SK-N-MC (cell line): ENCODE data around the gene TSHZ3.

Experiments used
- DNase-seq: peaks from one replicate; pipeline ENCODE4 v3.0.0-alpha.2; 2011; ENCODE audit warnings: low read depth, low spot score
- H3K27ac ChIP-seq: fragments of 200-600 bp; sonication (generic); 2 replicates; pipeline ENCODE4 v1.5.1; 2016; ENCODE audit warnings: mixed run types
- H3K36me3 ChIP-seq: fragments of 200-600 bp; sonication (generic); 2 replicates; pipeline ENCODE4 v1.6.1; 2017; ENCODE audit warnings: antibody characterized with exemption, low read length, mixed read lengths; ENCODE audit not compliant: insufficient read depth
- H3K4me3 ChIP-seq: fragments of 200-600 bp; sonication (generic); 2 replicates; pipeline ENCODE4 v1.5.1; 2016
- H3K9ac ChIP-seq: fragments of 200-600 bp; sonication (generic); 2 replicates; pipeline ENCODE4 v1.8.0; 2017; ENCODE audit warnings: mixed run types, mixed read lengths; ENCODE audit not compliant: insufficient read length
- H3K9me3 ChIP-seq: fragments of 200-600 bp; sonication (generic); 2 replicates; pipeline ENCODE4 v1.6.1; 2017; ENCODE audit warnings: low read depth, mild to moderate bottlenecking, antibody characterized with exemption, low read length, moderate library complexity, mixed read lengths
- EZH2 ChIP-seq: fragments of 200-600 bp; sonication (generic); IDR thresholded peaks from one replicate; pipeline ENCODE4 v1.6.1; 2017; ENCODE audit warnings: antibody characterized with exemption
- FOXP2 ChIP-seq: optimal IDR thresholded peaks from 2 replicates; pipeline ENCODE3; 2011; ENCODE audit warnings: mild to moderate bottlenecking, moderate library complexity; ENCODE audit not compliant: insufficient read depth; ENCODE audit errors: extremely low read length, control extremely low read depth
- POLR2AphosphoS5 ChIP-seq: IDR thresholded peaks from 2 replicates; pipeline ENCODE4 v1.6.1; 2012; ENCODE audit warnings: mild to moderate bottlenecking, low read depth, low read length, borderline replicate concordance

The TSHZ3 gene

DNA sequence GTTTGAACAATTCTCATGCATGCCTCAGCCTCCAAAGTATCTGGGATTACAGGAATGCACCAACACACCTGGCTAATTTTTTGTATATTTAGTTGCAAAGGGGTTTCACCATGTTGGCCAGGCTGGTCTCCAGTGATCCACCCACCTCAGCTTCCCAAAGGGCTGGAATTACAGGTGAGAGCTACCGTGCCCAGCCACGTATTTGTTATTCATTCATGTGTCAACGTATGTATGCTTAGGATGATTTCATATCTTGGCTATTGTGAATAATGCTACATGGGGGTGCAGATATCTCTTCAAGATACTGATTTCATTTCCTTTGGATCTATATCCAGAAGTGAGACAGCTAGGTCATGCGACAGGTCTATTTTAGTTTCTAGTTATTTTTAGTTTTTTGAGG lies 113.4 kb downstream of the TSHZ3 start:
- TF ChIP-seq FOXP2 = no peak
- TF ChIP-seq POLR2AphosphoS5 = no peak
- TF ChIP-seq EZH2 = no peak
- Histone ChIP-seq H3K27ac (no peak overlapping the region), H3K36me3 (no peaks in the 10 kb centered on the region), H3K4me3 (no peak overlapping the region), H3K9me3 (no peaks in the 10 kb centered on the region; the same call in 1 of the 2 replicates), H3K9ac (no peak overlapping the region)
- no peak for DNase-seq

DNA sequence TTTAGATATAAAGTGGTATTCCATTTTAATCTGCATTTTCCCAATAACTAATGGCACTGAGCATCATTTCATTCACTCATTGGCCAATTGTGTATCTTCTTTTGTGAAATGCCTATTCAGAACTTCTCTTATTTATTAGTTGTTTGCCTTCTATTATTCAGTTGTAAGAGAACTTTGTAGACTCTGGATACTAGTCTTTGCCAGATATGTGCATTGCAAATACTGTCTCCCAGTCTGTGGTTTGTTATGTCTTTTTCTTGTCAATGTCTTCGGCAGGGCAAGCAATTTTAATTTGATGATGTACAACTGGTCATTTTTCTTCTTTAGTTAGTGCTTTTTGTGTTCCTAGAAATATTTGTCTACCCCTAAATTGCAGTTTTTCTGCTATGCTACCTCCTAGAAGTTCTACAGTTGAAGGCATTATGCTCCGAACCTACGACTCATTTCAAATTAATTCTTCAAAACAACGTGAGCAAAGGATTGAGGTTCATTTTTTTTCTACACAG lies 115.9 kb downstream of the TSHZ3 start:
- no peak for TF ChIP-seq EZH2
- no peak for TF ChIP-seq FOXP2
- no peak for TF ChIP-seq POLR2AphosphoS5
- Histone ChIP-seq H3K27ac (peak overlapping the region; percentile 37; the same call in 1 of the 2 replicates), H3K4me3 (no peak overlapping the region), H3K9me3 (no peaks in the 10 kb centered on the region), H3K9ac (no peak overlapping the region), H3K36me3 (no peaks in the 10 kb centered on the region)
- no peak for DNase-seq

DNA sequence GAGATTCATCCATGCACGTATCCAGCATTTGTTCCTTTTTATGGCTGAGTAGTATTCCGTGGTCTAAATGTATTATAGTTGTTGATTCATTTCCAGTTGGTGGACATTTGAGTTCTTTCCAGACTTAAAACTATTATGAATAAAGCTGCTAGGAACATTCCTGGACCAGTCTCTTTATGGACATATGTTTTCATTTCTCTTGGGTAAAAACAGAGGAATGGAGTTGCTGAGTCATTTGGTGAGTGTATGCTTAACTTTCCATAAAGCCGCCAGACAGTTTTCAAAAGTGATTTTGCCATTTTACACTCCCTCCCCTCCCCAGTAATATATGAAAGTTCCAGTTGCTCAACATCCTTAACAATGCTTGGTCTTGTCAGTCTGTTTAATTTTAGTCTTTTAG lies 116.4 kb downstream of the TSHZ3 start:
- H3K27ac ChIP-seq = no peak overlapping the region
- H3K9ac ChIP-seq = no peak overlapping the region
- H3K4me3 ChIP-seq = no peak overlapping the region
- H3K36me3 ChIP-seq = no peaks in the 10 kb centered on the region
- H3K9me3 ChIP-seq = no peaks in the 10 kb centered on the region
- DNase-seq = no peak
- no peak for TF ChIP-seq EZH2
- no peak for TF ChIP-seq FOXP2
- no peak for TF ChIP-seq POLR2AphosphoS5

DNA sequence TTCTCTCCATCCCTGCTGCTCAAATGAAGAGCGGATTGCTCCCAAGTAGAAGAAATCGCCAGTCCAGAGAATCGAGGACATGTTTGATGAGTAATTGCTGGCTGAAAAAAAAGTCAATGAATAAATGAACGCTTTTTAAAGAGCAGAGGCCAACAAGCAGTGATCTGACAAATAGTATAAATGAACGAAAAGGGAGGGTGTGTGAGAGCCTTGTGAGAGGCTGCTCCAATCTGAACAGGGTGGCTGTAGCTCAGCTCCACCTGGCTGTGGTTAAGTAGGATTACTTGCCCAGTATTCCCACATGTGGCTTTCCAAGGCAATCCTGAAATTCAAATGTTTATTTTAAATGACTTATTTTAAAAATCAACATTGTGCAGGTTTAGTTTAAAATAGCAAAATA lies 117.1 kb downstream of the TSHZ3 start:
- TF ChIP-seq EZH2 = no peak
- no peak for TF ChIP-seq POLR2AphosphoS5
- TF ChIP-seq FOXP2 = no peak
- no peak overlapping the region for H3K9ac ChIP-seq
- no peak overlapping the region for H3K4me3 ChIP-seq
- peak overlapping the region; percentile 22; the same call in 1 of the 2 replicates for H3K27ac ChIP-seq
- no peak for DNase-seq
- H3K36me3 ChIP-seq = no peaks in the 10 kb centered on the region
- H3K9me3 ChIP-seq = no peaks in the 10 kb centered on the region

DNA sequence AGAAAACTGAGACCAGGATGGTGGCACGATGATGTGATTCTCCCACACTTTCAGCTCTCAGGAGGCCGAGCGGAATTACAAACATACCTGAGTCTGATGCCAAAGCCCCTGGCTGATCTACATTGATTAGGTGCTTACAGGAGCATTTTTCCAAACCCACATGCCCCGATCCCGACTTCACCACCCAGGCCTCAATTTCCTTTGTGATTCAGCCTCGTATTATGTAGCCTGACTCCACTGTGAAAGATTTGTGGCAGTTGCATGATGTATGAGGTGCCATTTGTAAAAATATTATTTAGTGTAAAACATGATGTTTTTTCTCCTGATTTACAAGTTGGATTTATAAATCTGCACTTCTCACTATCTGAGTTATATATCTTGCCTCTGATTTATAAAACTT lies 118.0 kb downstream of the TSHZ3 start:
- no peak for DNase-seq
- no peak overlapping the region for H3K4me3 ChIP-seq
- peak overlapping the region; percentile 22; the same call in 1 of the 2 replicates for H3K27ac ChIP-seq
- H3K9ac ChIP-seq = no peak overlapping the region
- no peaks in the 10 kb centered on the region for H3K36me3 ChIP-seq
- H3K9me3 ChIP-seq = no peaks in the 10 kb centered on the region
- no peak for TF ChIP-seq EZH2
- no peak for TF ChIP-seq FOXP2

DNA sequence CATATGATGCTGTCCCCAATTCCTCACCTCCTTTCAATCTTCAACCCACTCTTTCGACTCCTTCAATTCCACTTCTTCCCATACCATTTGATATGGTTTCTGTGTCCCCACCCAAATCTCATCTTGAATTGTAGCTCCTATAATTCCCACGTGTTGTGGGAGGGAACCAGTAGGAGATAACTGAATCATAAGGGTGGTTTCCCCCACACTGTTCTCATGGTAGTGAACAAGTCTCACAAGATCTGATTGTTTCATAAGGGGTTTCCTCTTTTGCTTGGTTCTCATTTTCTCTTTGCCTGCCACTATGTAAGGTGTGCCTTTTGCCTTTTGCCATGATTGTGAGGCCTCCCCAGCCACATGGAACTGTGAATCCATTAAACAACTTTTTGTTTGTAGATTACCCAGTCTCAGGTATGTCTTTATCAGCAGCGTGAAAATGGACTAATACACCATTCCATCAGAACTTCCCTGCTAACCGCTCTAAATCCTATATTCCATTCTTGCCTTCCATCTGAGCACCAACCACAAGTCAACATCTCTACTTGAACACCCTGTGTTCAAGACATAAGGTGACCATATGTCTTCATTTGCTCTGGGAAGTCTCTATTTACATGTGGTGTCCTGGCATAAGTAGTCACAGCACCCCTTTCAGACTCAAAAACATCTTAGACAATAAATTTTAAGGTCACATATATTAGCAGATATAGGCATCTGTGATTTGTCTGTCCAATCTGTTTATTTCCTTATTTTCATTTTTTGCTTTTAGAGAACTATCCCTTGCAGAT lies 122.9 kb downstream of the TSHZ3 start:
- DNase-seq = no peak
- Histone ChIP-seq H3K27ac (no peak overlapping the region), H3K4me3 (no peak overlapping the region), H3K9ac (no peak overlapping the region), H3K9me3 (no peaks in the 10 kb centered on the region), H3K36me3 (no peaks in the 10 kb centered on the region)
- TF ChIP-seq EZH2 (no peak), FOXP2 (no peak), POLR2AphosphoS5 (no peak)
